ENCODE data around the gene OR2AP1.
"Not testable (repeated sequence)": the region's sequence is repeated elsewhere in the genome, so short reads cannot be mapped to it uniquely, and the experiment has no call there.

Gene OR2AP1

GRCh38 chr12:55585817-55586216 is 13.5 kb downstream of the OR2AP1 start:
- no peaks in the 10 kb centered on the region for H3K27me3 ChIP-seq
- no peaks in the 10 kb centered on the region for H3K36me3 ChIP-seq
- H3K4me1 ChIP-seq = no peaks in the 10 kb centered on the region
- no peak overlapping the region for H3K4me3 ChIP-seq (ENCODE audit: low read depth, low read length)
- TF ChIP-seq CTCF (IDR thresholded peaks at IDR 0.05; ENCODE audit: low read depth, low read length) = no peak
- no peaks in the 10 kb centered on the region for H3K9me3 ChIP-seq
- no peak for DNase-seq

- DNase-seq; H3K4me3 ChIP-seq (ENCODE audit: low read depth, low read length); H3K27me3 ChIP-seq; H3K4me1 ChIP-seq; H3K9me3 ChIP-seq; H3K36me3 ChIP-seq: not testable (repeated sequence)
These were observed 17.9 kb downstream of the OR2AP1 start for GRCh38 chr12:55590152-55590551.

DNA sequence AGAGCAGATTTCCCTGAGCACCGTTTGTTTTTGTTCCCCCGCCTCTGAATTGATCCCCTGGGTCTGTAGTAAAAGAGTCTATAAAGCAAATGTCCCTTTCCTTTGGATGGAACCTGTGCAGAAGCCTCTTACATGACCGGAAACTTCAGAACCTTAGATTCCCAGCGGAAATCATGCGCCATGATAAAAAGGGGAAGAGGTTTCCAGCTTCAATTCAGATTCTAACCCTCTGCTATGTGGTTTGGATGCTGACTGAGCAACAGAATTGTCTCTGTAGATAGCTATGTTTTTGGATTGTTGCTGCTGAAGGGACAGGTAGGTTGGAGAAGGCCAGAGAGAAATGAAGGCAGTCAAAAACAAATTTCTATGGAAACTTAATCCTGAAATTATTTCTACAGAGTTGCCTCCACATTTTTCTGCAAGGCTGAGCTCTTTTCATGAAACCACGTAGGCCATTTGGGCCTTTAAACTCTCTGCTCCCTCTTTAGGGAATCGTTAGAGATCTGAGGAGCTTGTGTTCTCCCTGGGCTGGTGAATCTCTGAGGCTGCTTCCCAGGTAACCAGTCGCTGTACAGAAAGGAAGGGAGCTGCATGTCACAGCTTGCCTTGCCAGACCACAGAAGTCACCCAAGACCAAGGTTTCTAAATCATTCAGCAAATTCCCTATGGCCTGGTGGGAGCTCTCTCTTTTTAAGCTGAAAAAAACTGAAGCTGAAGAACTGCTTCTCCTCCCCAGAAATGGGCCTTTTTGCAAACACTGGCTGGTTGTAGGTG is 35.7 kb downstream of the OR2AP1 start:
- Histone ChIP-seq H3K4me3 (ENCODE audit: low read depth, low read length) (no peak overlapping the region), H3K27me3 (no peaks in the 10 kb centered on the region; the same call in 1 of the 2 replicates), H3K4me1 (no peaks in the 10 kb centered on the region), H3K9me3 (no peaks in the 10 kb centered on the region; the same call in 1 of the 2 replicates), H3K36me3 (no peaks in the 10 kb centered on the region)
- no peak for TF ChIP-seq CTCF (IDR thresholded peaks at IDR 0.05; ENCODE audit: low read depth, low read length)
- DNase-seq = no peak

DNA sequence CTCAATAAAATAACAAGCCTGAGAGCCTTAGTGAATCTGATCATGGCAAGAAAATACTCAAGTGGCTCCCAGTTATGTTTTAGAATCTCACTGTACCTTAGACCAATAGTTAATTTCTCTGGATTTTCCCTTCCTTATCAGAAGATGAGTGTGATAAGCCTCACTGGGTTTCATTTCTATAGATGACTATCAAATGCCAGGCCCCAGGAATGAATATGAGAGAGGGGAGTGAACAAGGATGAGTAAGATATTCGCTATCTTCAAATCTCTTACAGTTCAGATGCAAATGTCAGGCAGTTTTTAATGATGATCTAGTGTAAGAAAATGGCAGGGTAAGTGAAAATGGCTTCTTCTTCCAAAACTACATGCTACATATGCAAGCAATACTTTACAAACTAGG is 38.3 kb downstream of the OR2AP1 start:
- TF ChIP-seq CTCF (IDR thresholded peaks at IDR 0.05; ENCODE audit: low read depth, low read length) = no peak
- Histone ChIP-seq H3K4me1 (no peaks in the 10 kb centered on the region), H3K9me3 (no peaks in the 10 kb centered on the region; the same call in 1 of the 2 replicates), H3K36me3 (no peaks in the 10 kb centered on the region), H3K4me3 (ENCODE audit: low read depth, low read length) (no peak overlapping the region), H3K27me3 (no peaks in the 10 kb centered on the region; the same call in none of the 2 replicates)
- no peak for DNase-seq

DNA sequence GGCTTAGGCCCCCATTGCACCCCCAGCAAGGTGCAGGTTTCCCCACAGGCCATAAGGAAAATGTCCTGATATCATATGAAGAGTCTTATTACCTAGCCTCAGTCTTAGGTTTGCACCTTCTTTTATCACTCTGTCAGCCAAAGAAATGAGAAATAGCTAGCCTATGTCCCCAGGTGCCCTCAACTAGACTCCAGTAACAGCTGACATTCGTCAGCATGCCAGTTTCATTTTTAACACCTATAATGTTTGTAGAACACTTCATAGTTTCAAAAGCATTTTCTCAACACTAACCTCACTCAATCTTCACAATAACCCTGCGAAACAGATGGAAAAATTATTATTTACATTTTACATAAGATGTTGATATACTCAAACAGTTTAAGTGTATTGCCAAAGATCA is 40.4 kb downstream of the OR2AP1 start:
- DNase-seq = no peak
- H3K4me3 ChIP-seq (ENCODE audit: low read depth, low read length) = no peak overlapping the region
- no peak for TF ChIP-seq CTCF (IDR thresholded peaks at IDR 0.05; ENCODE audit: low read depth, low read length)

GRCh38 chr12:55614764-55615163 is 42.5 kb downstream of the OR2AP1 start:
- H3K4me3 ChIP-seq (ENCODE audit: low read depth, low read length) = no peak overlapping the region
- no peaks in the 10 kb centered on the region for H3K4me1 ChIP-seq
- no peaks in the 10 kb centered on the region for H3K36me3 ChIP-seq
- no peaks in the 10 kb centered on the region for H3K9me3 ChIP-seq
- no peak for TF ChIP-seq CTCF (IDR thresholded peaks at IDR 0.05; ENCODE audit: low read depth, low read length)
- no peaks in the 10 kb centered on the region; the same call in none of the 2 replicates for H3K27me3 ChIP-seq
- no peak for DNase-seq

More for the DNA sequence above, 40.4 kb downstream of the OR2AP1 start:
- H3K9me3 ChIP-seq = no peaks in the 10 kb centered on the region
- no peaks in the 10 kb centered on the region for H3K36me3 ChIP-seq
- no peaks in the 10 kb centered on the region; the same call in none of the 2 replicates for H3K27me3 ChIP-seq
- H3K4me1 ChIP-seq = no peaks in the 10 kb centered on the region

Data from BE2C (cell line).